ENCODE measurements around the gene TRIM45.
A peak's percentile ranks its signal among the peaks of the same experiment; 100 is the strongest.

Gene TRIM45, protein sequence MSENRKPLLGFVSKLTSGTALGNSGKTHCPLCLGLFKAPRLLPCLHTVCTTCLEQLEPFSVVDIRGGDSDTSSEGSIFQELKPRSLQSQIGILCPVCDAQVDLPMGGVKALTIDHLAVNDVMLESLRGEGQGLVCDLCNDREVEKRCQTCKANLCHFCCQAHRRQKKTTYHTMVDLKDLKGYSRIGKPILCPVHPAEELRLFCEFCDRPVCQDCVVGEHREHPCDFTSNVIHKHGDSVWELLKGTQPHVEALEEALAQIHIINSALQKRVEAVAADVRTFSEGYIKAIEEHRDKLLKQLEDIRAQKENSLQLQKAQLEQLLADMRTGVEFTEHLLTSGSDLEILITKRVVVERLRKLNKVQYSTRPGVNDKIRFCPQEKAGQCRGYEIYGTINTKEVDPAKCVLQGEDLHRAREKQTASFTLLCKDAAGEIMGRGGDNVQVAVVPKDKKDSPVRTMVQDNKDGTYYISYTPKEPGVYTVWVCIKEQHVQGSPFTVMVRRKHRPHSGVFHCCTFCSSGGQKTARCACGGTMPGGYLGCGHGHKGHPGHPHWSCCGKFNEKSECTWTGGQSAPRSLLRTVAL

DNA sequence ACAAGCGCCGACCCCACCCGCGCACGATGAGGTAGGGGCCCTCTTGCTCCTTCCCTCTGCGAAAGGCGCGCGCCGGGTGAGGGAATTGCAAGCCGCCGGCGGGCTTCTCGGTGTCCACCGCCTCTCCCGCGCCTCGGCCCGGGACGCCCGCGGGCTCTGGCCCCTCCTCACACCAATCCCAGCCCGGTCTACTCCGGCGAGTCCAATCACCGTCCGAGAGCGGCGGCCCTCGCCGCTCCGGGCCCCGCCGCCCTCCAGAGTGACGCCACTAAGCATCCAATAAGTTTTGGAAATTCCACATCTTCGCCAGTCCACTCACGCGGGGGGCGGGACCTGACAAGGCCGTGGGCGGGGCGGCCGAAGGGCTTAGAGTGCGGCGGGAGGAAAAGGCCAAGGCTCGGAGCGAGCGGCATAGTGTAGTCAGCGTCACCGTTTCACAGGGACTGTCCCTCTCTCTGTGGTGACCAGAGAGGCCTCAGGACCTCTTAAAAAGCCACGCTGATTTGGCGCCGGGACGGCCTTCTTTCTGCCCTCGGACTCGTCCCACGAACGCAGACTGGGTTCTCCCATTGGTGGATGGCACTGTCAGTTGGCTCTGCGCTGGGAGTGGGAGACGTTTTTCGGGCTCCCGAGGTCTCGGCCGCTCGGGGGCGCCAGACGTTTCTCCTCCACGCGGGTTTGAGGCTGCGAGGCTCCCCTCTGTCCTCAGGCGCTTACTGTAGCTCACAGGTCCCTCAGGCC is at the start of gene TRIM45:
Gene TRIM45, minus strand, starts transcription at position 161 of the 741 bp plus-strand sequence. CDS start 548 bp downstream, outside the sequence.
- H3K4me3 ChIP-seq (ENCODE audit: low read length): peak within 1 kb of the TSS; percentile 96
- TF ChIP-seq, protein P1, sequence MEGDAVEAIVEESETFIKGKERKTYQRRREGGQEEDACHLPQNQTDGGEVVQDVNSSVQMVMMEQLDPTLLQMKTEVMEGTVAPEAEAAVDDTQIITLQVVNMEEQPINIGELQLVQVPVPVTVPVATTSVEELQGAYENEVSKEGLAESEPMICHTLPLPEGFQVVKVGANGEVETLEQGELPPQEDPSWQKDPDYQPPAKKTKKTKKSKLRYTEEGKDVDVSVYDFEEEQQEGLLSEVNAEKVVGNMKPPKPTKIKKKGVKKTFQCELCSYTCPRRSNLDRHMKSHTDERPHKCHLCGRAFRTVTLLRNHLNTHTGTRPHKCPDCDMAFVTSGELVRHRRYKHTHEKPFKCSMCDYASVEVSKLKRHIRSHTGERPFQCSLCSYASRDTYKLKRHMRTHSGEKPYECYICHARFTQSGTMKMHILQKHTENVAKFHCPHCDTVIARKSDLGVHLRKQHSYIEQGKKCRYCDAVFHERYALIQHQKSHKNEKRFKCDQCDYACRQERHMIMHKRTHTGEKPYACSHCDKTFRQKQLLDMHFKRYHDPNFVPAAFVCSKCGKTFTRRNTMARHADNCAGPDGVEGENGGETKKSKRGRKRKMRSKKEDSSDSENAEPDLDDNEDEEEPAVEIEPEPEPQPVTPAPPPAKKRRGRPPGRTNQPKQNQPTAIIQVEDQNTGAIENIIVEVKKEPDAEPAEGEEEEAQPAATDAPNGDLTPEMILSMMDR (conservative IDR thresholded peaks at IDR 0.05; ENCODE audit: low read length): peak; percentile 67
- peak; percentile 95 for DNase-seq (ENCODE audit: low read depth)

DNA sequence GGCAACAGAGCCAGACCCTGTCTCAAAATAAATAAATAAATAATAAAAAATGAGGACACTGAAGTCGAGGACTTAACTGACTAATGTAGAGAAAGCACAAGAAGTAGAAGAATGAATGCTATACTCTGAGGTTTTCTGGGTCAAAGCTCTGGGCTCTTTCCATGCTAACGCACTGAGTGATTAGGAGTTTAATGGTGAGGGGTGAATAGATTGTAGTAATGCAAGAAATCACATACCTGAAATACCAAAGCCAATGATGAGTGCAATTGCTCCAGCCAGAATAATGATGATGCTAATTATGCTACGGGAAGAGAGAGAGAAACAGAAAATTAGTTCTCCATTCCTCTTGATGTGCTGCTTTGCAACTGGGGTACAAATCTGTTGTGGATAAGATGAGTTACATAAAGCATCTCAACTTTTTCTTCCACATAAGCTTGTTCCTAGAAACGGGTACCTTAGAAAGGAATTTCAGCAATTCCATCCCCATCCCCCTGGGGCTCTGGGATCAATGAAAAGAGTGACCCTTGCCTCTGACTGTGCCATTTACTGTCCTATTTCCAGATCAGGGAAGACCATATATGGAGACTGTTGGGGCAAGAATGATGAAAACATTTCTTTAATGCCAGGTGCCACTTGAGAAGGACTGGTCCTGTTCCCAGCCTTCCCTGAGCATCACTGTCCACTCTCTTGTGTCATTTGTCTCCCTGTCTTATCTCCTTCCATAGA is 48.5 kb upstream of the TRIM45 start:
- no peak for DNase-seq (ENCODE audit: low read depth)
- H3K4me3 ChIP-seq (ENCODE audit: low read length): no peak overlapping the region
- TF ChIP-seq, protein P1 (conservative IDR thresholded peaks at IDR 0.05; ENCODE audit: low read length): no peak

DNA sequence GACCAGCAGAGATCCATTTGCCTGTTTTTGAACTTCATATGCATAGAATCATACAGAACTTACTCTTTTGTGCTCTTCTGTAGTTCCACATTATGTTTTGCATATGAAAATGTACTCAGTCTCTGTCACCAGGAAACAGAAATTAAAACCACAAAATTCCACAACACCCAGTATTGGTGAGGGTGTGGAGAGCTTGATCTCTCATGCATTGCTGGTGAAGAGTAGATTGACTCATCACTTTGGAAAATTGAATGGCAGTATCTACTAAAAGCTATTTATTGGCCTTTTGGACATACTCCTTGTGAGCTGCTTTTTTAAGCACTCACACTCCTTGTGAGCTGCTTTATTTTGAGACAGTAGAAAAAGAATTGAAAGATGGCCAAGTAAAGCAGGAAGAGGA is 45.9 kb upstream of the TRIM45 start:
- no peak overlapping the region for H3K4me3 ChIP-seq (ENCODE audit: low read length)
- TF ChIP-seq, protein P1 (conservative IDR thresholded peaks at IDR 0.05; ENCODE audit: low read length): no peak
- DNase-seq (ENCODE audit: low read depth): no peak

DNA sequence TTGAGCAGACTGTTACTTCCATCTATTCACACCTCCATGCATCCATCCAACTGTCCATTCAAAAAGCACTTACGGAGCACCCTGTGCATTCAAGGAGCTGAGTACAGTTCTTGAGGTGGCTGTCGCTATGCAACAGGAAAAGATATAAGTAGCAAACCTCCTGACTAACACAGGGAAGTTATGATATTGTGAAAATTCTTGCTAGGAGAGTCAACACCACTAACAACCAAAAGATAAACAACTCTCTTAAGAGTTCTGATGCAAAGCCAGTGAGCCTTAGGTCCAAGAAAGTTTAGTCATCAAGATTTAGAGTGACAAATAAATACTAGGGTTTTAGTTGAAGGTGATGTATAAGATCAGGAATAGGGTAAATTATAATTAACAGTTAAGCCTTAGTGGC is 44.5 kb upstream of the TRIM45 start:
- no peak overlapping the region for H3K4me3 ChIP-seq (ENCODE audit: low read length)
- peak; percentile 34 for DNase-seq (ENCODE audit: low read depth)
- TF ChIP-seq, protein P1 (conservative IDR thresholded peaks at IDR 0.05; ENCODE audit: low read length): no peak

DNA sequence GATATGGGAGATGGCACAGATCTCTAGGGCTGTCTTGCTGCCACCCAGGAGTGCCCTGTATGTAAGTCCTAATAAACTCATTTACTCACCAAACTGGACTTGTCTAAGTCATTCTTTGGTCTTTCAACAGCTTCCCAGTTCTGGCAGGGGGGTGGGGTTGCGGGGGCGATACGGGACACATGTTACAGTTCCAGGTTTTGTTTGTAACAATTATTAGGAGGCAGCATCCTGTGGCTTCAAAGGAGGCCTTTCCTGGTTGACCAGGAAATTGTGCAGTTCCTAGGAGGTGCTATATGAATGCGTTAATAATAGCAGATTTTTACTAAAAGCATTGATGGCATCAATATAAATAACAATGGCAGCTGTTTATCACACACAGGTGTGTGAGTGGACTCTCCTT is 42.7 kb upstream of the TRIM45 start:
- no peak overlapping the region for H3K4me3 ChIP-seq (ENCODE audit: low read length)
- no peak for DNase-seq (ENCODE audit: low read depth)
- TF ChIP-seq, protein P1 (conservative IDR thresholded peaks at IDR 0.05; ENCODE audit: low read length): no peak

DNA sequence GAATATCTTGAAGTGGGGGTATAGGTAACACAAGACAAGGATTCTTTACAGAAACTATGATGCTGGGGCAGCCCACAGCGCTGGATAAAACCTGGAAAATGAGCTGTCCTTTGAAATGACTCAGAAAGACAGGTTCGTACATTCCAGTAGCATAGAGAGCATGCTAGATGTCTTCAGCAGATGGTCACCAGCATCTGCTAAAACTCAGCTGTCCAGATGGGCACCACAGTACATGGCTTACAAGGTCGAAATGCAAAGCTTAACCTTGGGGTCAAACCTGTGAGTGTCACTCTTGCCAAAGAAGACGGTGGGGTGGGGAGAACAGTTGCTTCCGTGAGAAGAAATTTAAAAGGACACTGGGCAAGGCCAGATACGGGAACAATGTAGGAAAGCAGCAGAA is 41.3 kb upstream of the TRIM45 start:
- no peak for DNase-seq (ENCODE audit: low read depth)
- H3K4me3 ChIP-seq (ENCODE audit: low read length): no peak overlapping the region
- TF ChIP-seq, protein P1 (conservative IDR thresholded peaks at IDR 0.05; ENCODE audit: low read length): no peak

Measured in AG10803 (cell line).